HG03354 (cell line): ENCODE measurements around the gene PCARE.

Experiments
- ATAC-seq: cut with Tn5 transposase; IDR thresholded peaks from one replicate; pipeline ENCODE4 v1.9.1; 2021; ENCODE audit warnings: mild to moderate bottlenecking; ENCODE audit not compliant: unreplicated experiment, poor library complexity, severe bottlenecking

Gene PCARE

GRCh38 chr2:29065068-29065811, 9.1 kb downstream of the PCARE start:
- ATAC-seq: no peak

GRCh38 chr2:29064746-29065067, 9.6 kb downstream of the PCARE start:
- no peak for ATAC-seq

- ATAC-seq: no peak
Measured at GRCh38 chr2:29064346-29064715, 10.0 kb downstream of the PCARE start.

- ATAC-seq: no peak
Measured at GRCh38 chr2:29063646-29064345, 10.5 kb downstream of the PCARE start.

- no peak for ATAC-seq
Measured at GRCh38 chr2:29063056-29063455, 11.3 kb downstream of the PCARE start.

DNA sequence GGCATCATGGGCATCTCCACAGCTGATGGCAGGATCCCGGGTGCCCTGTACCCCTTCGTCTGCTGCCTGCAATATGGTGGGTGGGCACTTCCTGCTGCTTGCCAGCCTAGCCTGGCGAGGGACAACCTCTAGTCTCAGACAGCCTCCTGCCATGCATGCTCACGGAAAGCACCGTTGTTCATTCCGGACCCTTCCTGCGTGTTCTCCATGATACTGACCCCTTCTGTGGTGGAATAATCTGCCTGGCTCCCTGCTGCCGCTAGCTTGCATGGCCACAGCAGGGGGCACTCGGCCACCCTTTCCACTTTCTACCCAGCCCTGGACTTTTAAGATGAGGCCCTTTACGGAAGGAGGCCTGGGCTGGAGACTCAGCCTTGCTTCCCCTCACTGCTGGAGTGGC, 12.0 kb downstream of the PCARE start:
- ATAC-seq: no peak

- ATAC-seq: no peak
Measured at GRCh38 chr2:29061616-29062015, 12.7 kb downstream of the PCARE start.

DNA sequence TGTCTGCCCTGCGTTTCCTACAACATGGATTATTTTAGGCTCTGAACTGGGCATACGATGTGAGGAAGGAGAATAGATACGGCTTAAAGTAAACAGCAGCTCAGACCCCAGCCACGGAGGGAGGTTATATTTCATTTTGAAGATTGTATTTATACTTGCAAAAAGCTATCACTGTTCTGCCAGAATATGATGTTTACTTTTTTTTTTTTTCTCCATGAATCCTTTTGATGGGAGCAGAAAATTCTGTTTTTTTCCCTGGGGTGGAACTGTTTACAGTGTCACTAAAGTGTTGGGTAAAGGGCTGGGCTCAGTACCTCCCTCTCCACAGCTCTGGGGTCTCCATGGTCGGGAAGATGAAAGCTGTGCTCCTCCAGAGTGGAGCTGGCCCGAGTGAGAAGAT, 13.1 kb downstream of the PCARE start:
- no peak for ATAC-seq

DNA sequence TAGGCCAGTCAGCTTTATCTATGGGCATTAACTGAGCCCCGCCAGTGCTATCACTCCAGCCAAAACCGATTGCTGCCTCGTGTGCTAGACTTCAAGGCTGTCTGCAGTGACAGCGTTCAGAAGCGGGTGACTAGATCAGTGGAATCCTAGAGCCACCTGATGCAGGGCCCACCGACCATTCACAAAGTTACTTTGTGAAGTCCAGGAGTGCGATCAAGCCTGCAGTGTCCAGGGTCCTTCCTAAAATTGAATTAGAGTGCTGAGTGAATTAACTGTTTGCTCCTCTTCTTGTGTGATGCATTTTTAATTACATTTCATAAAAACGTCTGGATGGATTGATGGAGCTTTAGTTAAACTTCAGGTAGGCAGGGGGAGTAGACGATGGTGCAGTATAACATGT, 13.9 kb downstream of the PCARE start:
- no peak for ATAC-seq

- ATAC-seq: no peak
Measured at GRCh38 chr2:29059624-29060023, 14.7 kb downstream of the PCARE start.

GRCh38 chr2:29057006-29057405, 17.3 kb downstream of the PCARE start:
- ATAC-seq: no peak

DNA sequence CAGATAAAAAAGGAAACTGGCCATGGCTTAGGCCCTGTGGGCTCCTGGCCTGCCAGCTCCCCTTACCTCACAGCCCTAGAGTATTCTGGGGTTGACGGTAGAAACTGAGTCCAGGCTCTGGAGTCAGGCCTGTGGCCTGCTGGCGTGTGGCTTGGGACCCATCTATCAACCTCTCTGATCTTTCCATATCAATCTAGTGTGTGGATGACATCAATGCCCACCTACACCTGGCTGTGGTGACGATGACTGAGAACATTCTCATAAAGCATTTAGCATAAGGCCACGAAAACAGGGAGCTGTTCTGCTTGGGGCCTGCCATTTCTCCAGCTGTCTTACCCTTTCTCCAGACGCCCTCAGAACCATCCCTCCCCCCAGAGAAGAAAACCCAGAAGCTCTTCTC, 17.9 kb downstream of the PCARE start:
- ATAC-seq: no peak

- no peak for ATAC-seq
Measured at GRCh38 chr2:29055601-29056000, 18.7 kb downstream of the PCARE start.

- ATAC-seq: no peak
Measured at GRCh38 chr2:29054430-29054829, 19.9 kb downstream of the PCARE start.

DNA sequence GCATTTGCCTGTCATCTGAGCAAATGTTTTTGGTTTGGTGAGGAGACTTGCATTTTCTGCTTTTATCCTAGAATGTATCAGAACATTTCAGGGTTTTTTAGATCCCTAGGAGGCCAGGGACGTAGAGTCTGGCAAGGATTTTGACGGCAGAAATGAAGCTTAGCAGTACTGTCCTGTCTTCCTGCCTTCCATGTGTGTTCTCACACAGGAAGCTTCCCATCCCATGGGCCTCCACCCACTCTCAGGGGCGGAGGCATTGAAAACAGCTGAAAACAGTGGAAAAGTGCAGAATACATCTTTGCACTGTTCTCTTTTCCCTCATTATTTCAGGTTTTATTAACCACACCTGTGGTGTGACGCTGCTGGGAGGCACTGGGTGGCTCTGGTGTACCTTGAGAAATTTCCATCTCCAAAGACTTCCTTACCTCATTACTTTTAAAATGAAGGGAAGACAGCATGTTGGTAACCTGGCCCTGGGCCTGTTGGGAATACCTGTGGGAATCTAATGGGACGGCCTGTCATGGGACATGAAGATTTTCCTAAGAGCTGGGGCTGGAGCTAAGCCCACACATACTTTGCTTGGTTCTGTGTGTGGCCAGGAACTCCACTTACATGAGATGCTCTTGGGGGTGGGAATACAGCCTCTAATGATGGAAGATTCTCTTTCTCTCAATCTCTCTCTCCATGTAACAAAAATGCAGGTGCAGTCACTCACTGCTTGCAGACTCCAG, 20.5 kb downstream of the PCARE start:
- ATAC-seq: no peak

- no peak for ATAC-seq
Measured at GRCh38 chr2:29053223-29053622, 21.1 kb downstream of the PCARE start.

DNA sequence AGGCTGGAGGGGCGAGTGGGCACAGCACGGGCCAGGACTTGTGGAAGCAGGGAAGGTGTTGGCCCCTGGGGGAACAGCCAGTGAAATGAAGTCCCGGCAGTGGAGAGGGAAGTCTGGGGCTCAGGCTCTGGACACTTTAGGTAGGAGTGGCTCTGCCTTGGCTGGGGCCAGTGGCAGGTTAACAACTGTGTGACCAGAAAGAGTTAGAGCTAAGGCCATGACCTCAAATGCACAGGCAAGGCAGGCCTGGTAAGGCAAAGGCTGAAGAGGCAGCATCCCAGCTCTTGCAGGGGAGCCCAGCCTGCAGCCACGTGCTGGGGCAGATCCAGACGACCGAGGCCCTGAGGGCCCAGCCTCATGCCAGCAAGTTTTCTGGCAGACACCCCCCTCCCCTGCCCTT, 21.5 kb downstream of the PCARE start:
- no peak for ATAC-seq

GRCh38 chr2:29051730-29052129, 22.6 kb downstream of the PCARE start:
- ATAC-seq: no peak

DNA sequence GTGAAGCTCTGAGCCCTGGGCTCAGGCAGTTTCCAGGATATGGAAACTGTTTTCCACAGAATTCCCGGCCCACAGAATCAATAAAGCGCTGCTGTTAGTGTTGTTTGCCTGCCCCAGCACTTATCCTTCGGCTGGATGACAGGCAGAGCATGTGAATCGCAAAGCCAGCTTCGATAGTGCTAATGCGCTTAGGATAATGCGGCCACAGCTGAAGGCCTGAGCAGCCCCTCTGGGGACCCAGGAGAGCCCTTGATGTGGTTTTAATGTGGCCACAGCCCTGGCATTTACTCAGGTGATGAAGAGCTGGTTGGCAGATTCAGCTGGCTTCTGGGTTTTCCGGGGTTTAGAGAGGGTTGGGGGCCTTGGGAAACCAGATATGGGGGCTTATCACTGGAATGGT, 23.7 kb downstream of the PCARE start:
- no peak for ATAC-seq

DNA sequence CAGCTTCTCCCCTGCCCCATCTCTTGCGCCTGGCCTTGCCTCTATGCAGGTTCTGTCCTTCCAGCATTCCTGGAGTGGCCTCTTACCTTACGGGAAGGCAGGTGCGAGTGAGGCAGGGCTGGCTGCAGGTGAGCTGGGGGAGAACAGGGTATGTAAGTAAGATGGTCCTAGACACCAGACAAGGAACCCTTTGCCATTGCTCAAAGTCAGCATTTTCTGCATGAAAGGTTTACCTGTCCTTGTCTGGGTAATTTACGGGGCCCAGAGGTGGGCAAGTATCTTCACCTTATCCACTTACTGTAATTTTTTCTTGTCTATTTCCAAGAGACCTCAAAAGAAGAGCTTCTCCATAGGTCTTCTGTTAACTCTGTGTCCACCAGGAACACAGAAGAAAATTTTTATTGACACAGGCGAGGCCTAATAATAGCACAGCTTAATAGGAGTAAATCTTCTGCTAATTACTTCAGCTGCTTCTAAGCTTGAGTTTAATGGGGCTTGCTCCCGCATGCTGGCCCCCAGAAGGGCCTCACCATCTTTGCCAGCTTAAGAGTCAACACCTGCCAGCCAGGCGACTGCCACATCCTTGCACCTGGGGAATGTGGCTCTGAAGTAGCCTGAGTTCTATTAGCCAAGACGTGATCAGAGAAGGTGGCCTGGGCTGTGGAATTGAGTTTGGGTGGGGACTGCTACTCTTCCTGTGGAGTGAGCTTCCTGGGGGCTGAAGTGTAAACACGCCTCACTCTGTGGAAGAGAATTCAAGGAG, 27.1 kb downstream of the PCARE start:
- no peak for ATAC-seq
